Large intestine (tissue), 3 donors: ENCODE measurements around the gene ZNF541. TPM values are rescaled to one million over a fixed set of nuclear protein-coding genes. Genes with fewer than 3 reads are reported as not detected.

ENCODE experiments used
- DNase-seq, 2 donors: peaks; one replicate each; pipeline versions ENCODE4 v3.0.0 to v3.0.0-alpha.2; 2013
- H3K27ac ChIP-seq: one replicate; pipeline ENCODE4 v1.5.1; 2013; ENCODE audit warnings: low read length
- H3K27me3 ChIP-seq: 2 replicates; pipeline ENCODE4 v1.6.1; 2013; ENCODE audit warnings: low read length; ENCODE audit not compliant: control insufficient read depth, insufficient read depth
- H3K36me3 ChIP-seq: 2 replicates; pipeline ENCODE4 v1.6.1; 2013; ENCODE audit warnings: low read length; ENCODE audit not compliant: control insufficient read depth, insufficient read depth
- H3K4me1 ChIP-seq: one replicate; pipeline ENCODE4 v1.6.1; 2013; ENCODE audit warnings: low read length; ENCODE audit not compliant: control insufficient read depth, insufficient read depth
- H3K4me3 ChIP-seq: one replicate; pipeline ENCODE4 v1.5.1; 2013; ENCODE audit warnings: low read length
- H3K9me3 ChIP-seq: one replicate; pipeline ENCODE4 v1.6.1; 2013; ENCODE audit warnings: mild to moderate bottlenecking, low read depth, low read length, moderate library complexity; ENCODE audit not compliant: control insufficient read depth
- WGBS: methylation state at CpG from one replicate; pipeline ENCODE4 v1.1.5; 2013; ENCODE audit warnings: low lambda C conversion rate; ENCODE audit not compliant: insufficient coverage; 5-methylcytosine and 5-hydroxymethylcytosine counted together
- polyA plus RNA-seq: library from polyadenylated mRNA; unstranded; fragments of 120-200 nt; gene quantifications from one replicate; pipeline ENCODE4 v1.2.1, GENCODE V29; 2013

ZNF541 gene
- polyA plus RNA-seq, 1 donor = 0.19 TPM

- Histone ChIP-seq H3K4me1 (no peaks in the 10 kb centered on the region), H3K27ac (no peak overlapping the region), H3K36me3 (no peaks in the 10 kb centered on the region), H3K9me3 (no peaks in the 10 kb centered on the region), H3K27me3 (peaks cover 6% of the 10 kb centered on the region), H3K4me3 (no peak overlapping the region)
- no CpG with 5 or more reads among the region's 3 CpGs for WGBS
- no peak for DNase-seq
Observed at GRCh38 chr19:47526798-47527197, 46.1 kb downstream of the ZNF541 start.

- no peaks in the 10 kb centered on the region for H3K9me3 ChIP-seq
- no peak for DNase-seq
- no peak overlapping the region for H3K4me3 ChIP-seq
- no peak overlapping the region for H3K27ac ChIP-seq
- H3K36me3 ChIP-seq = no peaks in the 10 kb centered on the region
- H3K27me3 ChIP-seq = peaks cover 6% of the 10 kb centered on the region
- WGBS = 0% methylated on average over 2 of the region's 7 CpGs
- H3K4me1 ChIP-seq = no peaks in the 10 kb centered on the region
Observed at GRCh38 chr19:47523473-47523872, 49.5 kb downstream of the ZNF541 start.

Other genes starting within 250 kb of the ZNF541 start
- 0.25 TPM for gene C5AR2, start 241.0 kb downstream of the ZNF541 start, polyA plus RNA-seq
- 13.6 TPM for gene DHX34, start 223.8 kb downstream of the ZNF541 start, polyA plus RNA-seq
- 19.7 TPM for gene MEIS3, start 153.6 kb downstream of the ZNF541 start, polyA plus RNA-seq
- 0.54 TPM for gene SLC8A2, start 101.3 kb downstream of the ZNF541 start, polyA plus RNA-seq
- gene KPTN, start 88.9 kb downstream of the ZNF541 start, polyA plus RNA-seq = 9.4 TPM
- 87.9 TPM for gene NAPA, start 58.1 kb downstream of the ZNF541 start, polyA plus RNA-seq
- 11.9 TPM for gene BICRA, start 36.0 kb upstream of the ZNF541 start, polyA plus RNA-seq
- 31.4 TPM for gene EHD2, start 140.3 kb upstream of the ZNF541 start, polyA plus RNA-seq
- 545 TPM for gene NOP53, start 172.4 kb upstream of the ZNF541 start, polyA plus RNA-seq
- 190 TPM for gene SELENOW, start 205.6 kb upstream of the ZNF541 start, polyA plus RNA-seq
- gene TPRX1, start 231.4 kb upstream of the ZNF541 start, polyA plus RNA-seq = not detected
- 0.09 TPM for gene CRX, start 248.8 kb upstream of the ZNF541 start, polyA plus RNA-seq